HG02885 (cell line): ENCODE data around the gene SFXN5.

Experiments used
- ATAC-seq: cut with Tn5 transposase; IDR thresholded peaks from one replicate; pipeline ENCODE4 v1.9.1; 2021; ENCODE audit warnings: mild to moderate bottlenecking; ENCODE audit not compliant: unreplicated experiment, poor library complexity

Gene SFXN5

GRCh38 chr2:72933207-72933606 lies 138.3 kb downstream of the SFXN5 start:
- no peak for ATAC-seq

- no peak for ATAC-seq
Observed at GRCh38 chr2:72932805-72933204, 138.7 kb downstream of the SFXN5 start.

GRCh38 chr2:72932045-72932740 lies 139.3 kb downstream of the SFXN5 start:
- ATAC-seq, result no peak

GRCh38 chr2:72931280-72931910 lies 140.1 kb downstream of the SFXN5 start:
- no peak for ATAC-seq

- ATAC-seq, result no peak
Observed at GRCh38 chr2:72929010-72929409, 142.5 kb downstream of the SFXN5 start.

GRCh38 chr2:72927619-72928550 lies 143.6 kb downstream of the SFXN5 start:
- no peak for ATAC-seq

GRCh38 chr2:72926811-72927465 lies 144.6 kb downstream of the SFXN5 start:
- ATAC-seq, result no peak

- ATAC-seq, result no peak
Observed at GRCh38 chr2:72926368-72926767, 145.1 kb downstream of the SFXN5 start.

GRCh38 chr2:72925328-72925943 lies 146.1 kb downstream of the SFXN5 start:
- ATAC-seq, result no peak

GRCh38 chr2:72924353-72925240 lies 146.9 kb downstream of the SFXN5 start:
- ATAC-seq, result no peak

- ATAC-seq, result no peak
Observed at GRCh38 chr2:72923833-72924352, 147.6 kb downstream of the SFXN5 start.

GRCh38 chr2:72921853-72922252 lies 149.7 kb downstream of the SFXN5 start:
- ATAC-seq, result no peak

GRCh38 chr2:72921088-72921851 lies 150.2 kb downstream of the SFXN5 start:
- ATAC-seq, result no peak

GRCh38 chr2:72920318-72921087 lies 151.0 kb downstream of the SFXN5 start:
- no peak for ATAC-seq

- ATAC-seq, result no peak
Observed at GRCh38 chr2:72919414-72920317, 151.8 kb downstream of the SFXN5 start.

GRCh38 chr2:72917877-72918553 lies 153.5 kb downstream of the SFXN5 start:
- no peak for ATAC-seq
